ENCODE data around the gene GPC5. TPM values are rescaled to one million over a fixed set of nuclear protein-coding genes. Genes with fewer than 3 reads are reported as not detected.

GPC5 gene
- total and polyA plus RNA-seq, 4 donors: 0.51 to 22.4 (median 2.0) TPM

DNA sequence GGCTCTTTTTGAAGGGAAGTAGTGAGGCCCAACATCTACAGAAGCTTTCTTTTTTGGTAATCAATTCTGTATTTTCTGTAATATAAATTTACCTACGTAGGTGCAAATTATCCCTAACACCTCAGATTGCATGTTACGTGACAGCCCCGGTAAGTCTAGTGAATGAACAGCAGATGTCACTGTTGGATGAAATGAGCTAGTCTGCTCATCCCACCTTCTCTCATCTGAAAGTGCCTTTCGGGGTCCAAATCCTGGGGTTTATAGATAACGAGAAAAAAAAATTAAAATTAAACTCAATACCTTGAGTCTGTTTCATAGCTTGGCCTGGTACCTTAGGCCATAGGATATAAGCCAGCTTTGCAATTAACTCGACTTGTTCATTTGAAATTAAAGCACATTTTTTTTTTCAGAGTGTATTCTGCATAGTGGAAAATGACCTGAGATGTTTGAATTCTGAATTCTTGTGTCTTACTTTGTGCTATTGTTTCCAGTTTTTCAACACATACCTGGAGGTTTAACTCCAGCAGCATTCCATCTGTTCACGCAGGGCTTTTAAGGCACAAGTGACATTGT is 548.2 kb downstream of the GPC5 start:
- Histone ChIP-seq H3K4me1 (ENCODE audit: control insufficient read depth in 4 of 4, insufficient read depth in 4 of 4, low read length in 3 of 4) (no peaks in the 10 kb centered on the region), H3K36me3 (ENCODE audit: control insufficient read depth in 4 of 4, insufficient read depth in 3 of 4, low read depth in 1 of 4, low read length in 3 of 4) (no peaks in the 10 kb centered on the region), H3K27me3 (ENCODE audit: control insufficient read depth in 4 of 4, insufficient read depth in 4 of 4, low read length in 3 of 4) (no peaks in the 10 kb centered on the region), H3K27ac (ENCODE audit: low read depth in 1 of 2, low read length in 2 of 2) (no peak overlapping the region), H3K4me3 (ENCODE audit: low read depth in 1 of 3, low read length in 3 of 3) (no peak overlapping the region), H3K9me3 (ENCODE audit: control insufficient read depth in 4 of 4, low read length in 3 of 4) (no peaks in the 10 kb centered on the region), H3K9ac (ENCODE audit: low read depth in 1 of 2, low read length in 2 of 2) (no peak overlapping the region)
- no peak for TF ChIP-seq GABPA (IDR thresholded peaks at IDR 0.05 in 1 of 2, conservative IDR thresholded peaks at IDR 0.05 in 1 of 2)
- TF ChIP-seq, protein P1, sequence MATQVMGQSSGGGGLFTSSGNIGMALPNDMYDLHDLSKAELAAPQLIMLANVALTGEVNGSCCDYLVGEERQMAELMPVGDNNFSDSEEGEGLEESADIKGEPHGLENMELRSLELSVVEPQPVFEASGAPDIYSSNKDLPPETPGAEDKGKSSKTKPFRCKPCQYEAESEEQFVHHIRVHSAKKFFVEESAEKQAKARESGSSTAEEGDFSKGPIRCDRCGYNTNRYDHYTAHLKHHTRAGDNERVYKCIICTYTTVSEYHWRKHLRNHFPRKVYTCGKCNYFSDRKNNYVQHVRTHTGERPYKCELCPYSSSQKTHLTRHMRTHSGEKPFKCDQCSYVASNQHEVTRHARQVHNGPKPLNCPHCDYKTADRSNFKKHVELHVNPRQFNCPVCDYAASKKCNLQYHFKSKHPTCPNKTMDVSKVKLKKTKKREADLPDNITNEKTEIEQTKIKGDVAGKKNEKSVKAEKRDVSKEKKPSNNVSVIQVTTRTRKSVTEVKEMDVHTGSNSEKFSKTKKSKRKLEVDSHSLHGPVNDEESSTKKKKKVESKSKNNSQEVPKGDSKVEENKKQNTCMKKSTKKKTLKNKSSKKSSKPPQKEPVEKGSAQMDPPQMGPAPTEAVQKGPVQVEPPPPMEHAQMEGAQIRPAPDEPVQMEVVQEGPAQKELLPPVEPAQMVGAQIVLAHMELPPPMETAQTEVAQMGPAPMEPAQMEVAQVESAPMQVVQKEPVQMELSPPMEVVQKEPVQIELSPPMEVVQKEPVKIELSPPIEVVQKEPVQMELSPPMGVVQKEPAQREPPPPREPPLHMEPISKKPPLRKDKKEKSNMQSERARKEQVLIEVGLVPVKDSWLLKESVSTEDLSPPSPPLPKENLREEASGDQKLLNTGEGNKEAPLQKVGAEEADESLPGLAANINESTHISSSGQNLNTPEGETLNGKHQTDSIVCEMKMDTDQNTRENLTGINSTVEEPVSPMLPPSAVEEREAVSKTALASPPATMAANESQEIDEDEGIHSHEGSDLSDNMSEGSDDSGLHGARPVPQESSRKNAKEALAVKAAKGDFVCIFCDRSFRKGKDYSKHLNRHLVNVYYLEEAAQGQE (IDR thresholded peaks at IDR 0.05): no peak
- TF ChIP-seq RAD21 (IDR thresholded peaks at IDR 0.05): peak; percentile 89 to 90
- TF ChIP-seq, protein P2, sequence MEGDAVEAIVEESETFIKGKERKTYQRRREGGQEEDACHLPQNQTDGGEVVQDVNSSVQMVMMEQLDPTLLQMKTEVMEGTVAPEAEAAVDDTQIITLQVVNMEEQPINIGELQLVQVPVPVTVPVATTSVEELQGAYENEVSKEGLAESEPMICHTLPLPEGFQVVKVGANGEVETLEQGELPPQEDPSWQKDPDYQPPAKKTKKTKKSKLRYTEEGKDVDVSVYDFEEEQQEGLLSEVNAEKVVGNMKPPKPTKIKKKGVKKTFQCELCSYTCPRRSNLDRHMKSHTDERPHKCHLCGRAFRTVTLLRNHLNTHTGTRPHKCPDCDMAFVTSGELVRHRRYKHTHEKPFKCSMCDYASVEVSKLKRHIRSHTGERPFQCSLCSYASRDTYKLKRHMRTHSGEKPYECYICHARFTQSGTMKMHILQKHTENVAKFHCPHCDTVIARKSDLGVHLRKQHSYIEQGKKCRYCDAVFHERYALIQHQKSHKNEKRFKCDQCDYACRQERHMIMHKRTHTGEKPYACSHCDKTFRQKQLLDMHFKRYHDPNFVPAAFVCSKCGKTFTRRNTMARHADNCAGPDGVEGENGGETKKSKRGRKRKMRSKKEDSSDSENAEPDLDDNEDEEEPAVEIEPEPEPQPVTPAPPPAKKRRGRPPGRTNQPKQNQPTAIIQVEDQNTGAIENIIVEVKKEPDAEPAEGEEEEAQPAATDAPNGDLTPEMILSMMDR (IDR thresholded peaks at IDR 0.05; ENCODE audit: low read depth, low read length, missing input control): peak; percentile 74
- TF ChIP-seq FOXA1 (IDR thresholded peaks at IDR 0.05): no peak
- TF ChIP-seq HNF4A (conservative IDR thresholded peaks at IDR 0.05): no peak
- no peak for TF ChIP-seq NR2F2 (IDR thresholded peaks at IDR 0.05)
- TF ChIP-seq, protein P3, sequence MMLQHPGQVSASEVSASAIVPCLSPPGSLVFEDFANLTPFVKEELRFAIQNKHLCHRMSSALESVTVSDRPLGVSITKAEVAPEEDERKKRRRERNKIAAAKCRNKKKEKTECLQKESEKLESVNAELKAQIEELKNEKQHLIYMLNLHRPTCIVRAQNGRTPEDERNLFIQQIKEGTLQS (IDR thresholded peaks at IDR 0.05): no peak
- no peak for TF ChIP-seq YY1 (IDR thresholded peaks at IDR 0.05)
- TF ChIP-seq TAF1 (conservative IDR thresholded peaks at IDR 0.05): no peak
- no peak for TF ChIP-seq SP1 (IDR thresholded peaks at IDR 0.05)
- TF ChIP-seq, protein P4, sequence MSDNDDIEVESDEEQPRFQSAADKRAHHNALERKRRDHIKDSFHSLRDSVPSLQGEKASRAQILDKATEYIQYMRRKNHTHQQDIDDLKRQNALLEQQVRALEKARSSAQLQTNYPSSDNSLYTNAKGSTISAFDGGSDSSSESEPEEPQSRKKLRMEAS (IDR thresholded peaks at IDR 0.05): no peak
- TF ChIP-seq, protein P5, sequence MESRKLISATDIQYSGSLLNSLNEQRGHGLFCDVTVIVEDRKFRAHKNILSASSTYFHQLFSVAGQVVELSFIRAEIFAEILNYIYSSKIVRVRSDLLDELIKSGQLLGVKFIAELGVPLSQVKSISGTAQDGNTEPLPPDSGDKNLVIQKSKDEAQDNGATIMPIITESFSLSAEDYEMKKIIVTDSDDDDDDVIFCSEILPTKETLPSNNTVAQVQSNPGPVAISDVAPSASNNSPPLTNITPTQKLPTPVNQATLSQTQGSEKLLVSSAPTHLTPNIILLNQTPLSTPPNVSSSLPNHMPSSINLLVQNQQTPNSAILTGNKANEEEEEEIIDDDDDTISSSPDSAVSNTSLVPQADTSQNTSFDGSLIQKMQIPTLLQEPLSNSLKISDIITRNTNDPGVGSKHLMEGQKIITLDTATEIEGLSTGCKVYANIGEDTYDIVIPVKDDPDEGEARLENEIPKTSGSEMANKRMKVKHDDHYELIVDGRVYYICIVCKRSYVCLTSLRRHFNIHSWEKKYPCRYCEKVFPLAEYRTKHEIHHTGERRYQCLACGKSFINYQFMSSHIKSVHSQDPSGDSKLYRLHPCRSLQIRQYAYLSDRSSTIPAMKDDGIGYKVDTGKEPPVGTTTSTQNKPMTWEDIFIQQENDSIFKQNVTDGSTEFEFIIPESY (IDR thresholded peaks at IDR 0.05): no peak
- TF ChIP-seq EGR1 (IDR thresholded peaks at IDR 0.05; ENCODE audit: low read depth in 2 of 2): no peak
- no peak for TF ChIP-seq FOXA2 (IDR thresholded peaks at IDR 0.05)
- TF ChIP-seq HNF4G (IDR thresholded peaks at IDR 0.05): no peak
- no peak for TF ChIP-seq JUND (IDR thresholded peaks at IDR 0.05)
- no peak for DNase-seq (ENCODE audit: low spot score)
- 29% methylated on average over 7 of the region's 7 CpGs for WGBS
